Osteoblast (primary cell): Measurements from ENCODE around the gene NEK4. TPM values are rescaled to one million over a fixed set of nuclear protein-coding genes. Genes with fewer than 3 reads are reported as not detected.

Source experiments
- DNase-seq: peaks from one replicate; pipeline ENCODE4 v3.0.0; 2011; ENCODE audit warnings: low spot score, mixed read lengths; ENCODE audit not compliant: insufficient read length; ENCODE audit errors: missing footprints
- H2AFZ ChIP-seq: 2 replicates; pipeline ENCODE4 v1.6.0; 2011; ENCODE audit warnings: mild to moderate bottlenecking, low read length
- H3K27ac ChIP-seq: 2 replicates; pipeline ENCODE4 v1.5.1; 2011; ENCODE audit warnings: mild to moderate bottlenecking, low read depth, low read length, moderate library complexity
- H3K27me3 ChIP-seq: 2 replicates; pipeline ENCODE4 v1.6.0; 2012; ENCODE audit warnings: mild to moderate bottlenecking, control low read depth, inconsistent platforms, low read length, moderate library complexity; ENCODE audit not compliant: insufficient read depth
- H3K36me3 ChIP-seq: 2 replicates; pipeline ENCODE4 v1.5.1; 2011; ENCODE audit warnings: mild to moderate bottlenecking, low read length, control low read depth, moderate library complexity; ENCODE audit not compliant: insufficient read depth
- H3K4me1 ChIP-seq: 2 replicates; pipeline ENCODE4 v1.5.1; 2011; ENCODE audit warnings: mild to moderate bottlenecking, low read length, control low read depth, moderate library complexity; ENCODE audit not compliant: insufficient read depth
- H3K4me2 ChIP-seq: 2 replicates; pipeline ENCODE4 v1.6.0; 2011; ENCODE audit warnings: mild to moderate bottlenecking, low read length; ENCODE audit not compliant: insufficient read depth
- H3K4me3 ChIP-seq: fragments of 200-600 bp; sonication (generic); 3 replicates; pipeline ENCODE4 v1.5.1; 2012; ENCODE audit warnings: mild to moderate bottlenecking, low read length, inconsistent platforms; ENCODE audit not compliant: insufficient read depth
- H3K79me2 ChIP-seq: 2 replicates; pipeline ENCODE4 v1.6.0; 2012; ENCODE audit warnings: mild to moderate bottlenecking, low read length, control low read depth, inconsistent platforms; ENCODE audit not compliant: insufficient read depth
- H3K9me3 ChIP-seq: 2 replicates; pipeline ENCODE4 v1.5.1; 2011; ENCODE audit warnings: low read depth, low read length, control low read depth
- H4K20me1 ChIP-seq: 2 replicates; pipeline ENCODE4 v1.6.0; 2012; ENCODE audit warnings: mild to moderate bottlenecking, low read length, control low read depth; ENCODE audit not compliant: insufficient read depth
- CTCF ChIP-seq: IDR thresholded peaks from 2 replicates; pipeline ENCODE4 v1.5.1; 2011; ENCODE audit warnings: mild to moderate bottlenecking, low read depth, low read length, moderate library complexity; ENCODE audit errors: extremely low read depth
- total RNA-seq: library from RNA; depleted of rRNA; stranded (reverse); fragments of >200 nt; gene quantifications from 2 replicates; pipeline ENCODE4 v1.2.3, GENCODE V29; 2012

Gene NEK4
- total RNA-seq, 1 donor, result 24.6 TPM

GRCh38 chr3:52719618-52720017 lies 51.1 kb downstream of the NEK4 start:
- DNase-seq, result no peak
- no peaks in the 10 kb centered on the region for H3K4me1 ChIP-seq
- H3K4me2 ChIP-seq, result no peak overlapping the region
- H3K4me3 ChIP-seq, result no peak overlapping the region
- no peak overlapping the region for H3K27ac ChIP-seq
- no peaks in the 10 kb centered on the region for H3K36me3 ChIP-seq
- no peaks in the 10 kb centered on the region for H3K9me3 ChIP-seq
- no peak for TF ChIP-seq CTCF
- H4K20me1 ChIP-seq, result no peaks in the 10 kb centered on the region
- no peaks in the 10 kb centered on the region for H3K79me2 ChIP-seq
- H3K27me3 ChIP-seq, result no peaks in the 10 kb centered on the region
- no peak overlapping the region for H2AFZ ChIP-seq

- H3K27ac ChIP-seq, result no peak overlapping the region
- H3K4me3 ChIP-seq, result no peak overlapping the region
- H3K27me3 ChIP-seq, result no peaks in the 10 kb centered on the region
- H3K4me1 ChIP-seq, result no peaks in the 10 kb centered on the region
- no peak for TF ChIP-seq CTCF
- no peak for DNase-seq
- no peaks in the 10 kb centered on the region for H3K9me3 ChIP-seq
- no peaks in the 10 kb centered on the region for H3K36me3 ChIP-seq
- no peak overlapping the region for H3K4me2 ChIP-seq
- no peak overlapping the region for H2AFZ ChIP-seq
- H3K79me2 ChIP-seq, result no peaks in the 10 kb centered on the region
- no peaks in the 10 kb centered on the region for H4K20me1 ChIP-seq
Measured at GRCh38 chr3:52715714-52716305, 54.9 kb downstream of the NEK4 start.

GRCh38 chr3:52714335-52715302 lies 56.1 kb downstream of the NEK4 start:
- Histone ChIP-seq H3K9me3 (no peaks in the 10 kb centered on the region), H3K36me3 (no peaks in the 10 kb centered on the region), H3K27me3 (no peaks in the 10 kb centered on the region), H3K79me2 (no peaks in the 10 kb centered on the region), H2AFZ (no peak overlapping the region), H3K4me2 (no peak overlapping the region), H3K4me1 (no peaks in the 10 kb centered on the region), H3K4me3 (no peak overlapping the region), H4K20me1 (no peaks in the 10 kb centered on the region), H3K27ac (no peak overlapping the region)
- DNase-seq, result no peak
- no peak for TF ChIP-seq CTCF
